NCI-H524 treated with DMSO at 0.1 percent for 48 hours (cell line): ENCODE results near the gene CCS.
"Not testable (repeated sequence)": the region's sequence is repeated elsewhere in the genome, so short reads cannot be mapped to it uniquely, and the experiment has no call there.

ENCODE experiments used
- DNase-seq: peaks from one replicate; lab custom pipeline; 2025; lab: John Stamatoyannopoulos, UW

CCS gene

GRCh38 chr11:66561178-66561974 lies 31.6 kb upstream of the CCS start:
- DNase-seq: peak; percentile 34

GRCh38 chr11:66561975-66562248 lies 31.1 kb upstream of the CCS start:
- DNase-seq: no peak

- no peak for DNase-seq
Observed at GRCh38 chr11:66562275-66562674, 30.7 kb upstream of the CCS start.

- DNase-seq: no peak
Observed at GRCh38 chr11:66562907-66563583, 29.9 kb upstream of the CCS start.

- no peak for DNase-seq
Observed at GRCh38 chr11:66563832-66564231, 29.2 kb upstream of the CCS start.

GRCh38 chr11:66564538-66564937 lies 28.4 kb upstream of the CCS start:
- no peak for DNase-seq

- DNase-seq: no peak
Observed at GRCh38 chr11:66564984-66565383, 28.0 kb upstream of the CCS start.

GRCh38 chr11:66566221-66566620 lies 26.8 kb upstream of the CCS start:
- no peak for DNase-seq

GRCh38 chr11:66567787-66568123 lies 25.2 kb upstream of the CCS start:
- no peak for DNase-seq

- no peak for DNase-seq
Observed at GRCh38 chr11:66568124-66568916, 24.7 kb upstream of the CCS start, which contains the start of gene CTSF. CTSF (minus strand) TSS chr11:66568606; CDS start chr11:66568486, 120 bp downstream.

GRCh38 chr11:66569076-66569475 lies 23.9 kb upstream of the CCS start:
- DNase-seq: no peak

GRCh38 chr11:66570079-66570849 lies 22.7 kb upstream of the CCS start:
- DNase-seq: no peak

- no peak for DNase-seq
Observed at GRCh38 chr11:66570850-66571180, 22.2 kb upstream of the CCS start.

- DNase-seq: no peak
Observed at GRCh38 chr11:66579017-66579606, 13.9 kb upstream of the CCS start.

- no peak for DNase-seq
Observed at GRCh38 chr11:66580803-66581202, 12.2 kb upstream of the CCS start.

GRCh38 chr11:66581261-66581660 lies 11.7 kb upstream of the CCS start:
- no peak for DNase-seq

- DNase-seq: not testable (repeated sequence)
Observed at GRCh38 chr11:66582565-66583147, 10.3 kb upstream of the CCS start.

- DNase-seq: not testable (repeated sequence)
Observed at GRCh38 chr11:66585447-66585846, 7.5 kb upstream of the CCS start.

- DNase-seq: no peak
Observed at GRCh38 chr11:66586136-66586535, 6.8 kb upstream of the CCS start.

GRCh38 chr11:66589315-66589714 lies 3.7 kb upstream of the CCS start:
- not testable (repeated sequence) for DNase-seq

- DNase-seq: no peak
Observed at GRCh38 chr11:66589996-66590675, 2.8 kb upstream of the CCS start.
